Measurements from ENCODE around the gene MGRN1.

The MGRN1 gene

GRCh38 chr16:4654964-4655590 lies 30.5 kb downstream of the MGRN1 start:
- no peak for DNase-seq

GRCh38 chr16:4655801-4656200 lies 31.2 kb downstream of the MGRN1 start:
- no peak for DNase-seq

- no peak for DNase-seq
Measured at GRCh38 chr16:4656221-4656620, 31.6 kb downstream of the MGRN1 start.

GRCh38 chr16:4656695-4657686 lies 32.4 kb downstream of the MGRN1 start:
- no peak for DNase-seq

- no peak for DNase-seq
Measured at GRCh38 chr16:4659363-4660353, 35.0 kb downstream of the MGRN1 start.

- peak; percentile 50 for DNase-seq
Measured at GRCh38 chr16:4660454-4661007, 35.9 kb downstream of the MGRN1 start.

- DNase-seq: no peak
Measured at GRCh38 chr16:4661661-4662060, 37.0 kb downstream of the MGRN1 start.

GRCh38 chr16:4663465-4663776 lies 38.8 kb downstream of the MGRN1 start:
- DNase-seq: no peak

GRCh38 chr16:4663777-4664465 lies 39.3 kb downstream of the MGRN1 start:
- DNase-seq: no peak

- peak; percentile 45 for DNase-seq
Measured at GRCh38 chr16:4664538-4665418, 40.2 kb downstream of the MGRN1 start.

GRCh38 chr16:4666537-4667202 lies 42.0 kb downstream of the MGRN1 start:
- no peak for DNase-seq

- DNase-seq: no peak
Measured at GRCh38 chr16:4667203-4667963, 42.8 kb downstream of the MGRN1 start.

GRCh38 chr16:4668313-4668960 lies 43.8 kb downstream of the MGRN1 start:
- no peak for DNase-seq

- no peak for DNase-seq
Measured at GRCh38 chr16:4673387-4674046, 48.9 kb downstream of the MGRN1 start.

- no peak for DNase-seq
Measured at GRCh38 chr16:4674926-4675530, 50.4 kb downstream of the MGRN1 start.

GRCh38 chr16:4675864-4676786 lies 51.5 kb downstream of the MGRN1 start:
- DNase-seq: peak; percentile 65

- DNase-seq: no peak
Measured at GRCh38 chr16:4676831-4677230, 52.2 kb downstream of the MGRN1 start.

Measured in activated CD4-positive, alpha-beta T cell treated with anti-CD3 and anti-CD28 coated beads, Interleukin-2, amount 50 U/mL, for 1 hour (primary cell).